H1 (cell line): ENCODE results near the gene LPAR4. TPM values are rescaled to one million over a fixed set of nuclear protein-coding genes. Genes with fewer than 3 reads are reported as not detected.

Experiments used
- CTCF ChIA-PET: fragments of 300-600 bp; sonication (Branson Sonifier 250); formaldehyde crosslinking; loops from one replicate; lab custom pipeline; 2021; ENCODE audit not compliant: partially characterized antibody; lab: Charles Lee
- POLR2A ChIA-PET: fragments of 300-600 bp; sonication (Branson Sonifier 250); formaldehyde crosslinking; loops from one replicate; lab custom pipeline; 2021; ENCODE audit warnings: inconsistent platforms; ENCODE audit not compliant: partially characterized antibody; lab: Charles Lee
- DNase-seq, 2 experiments: peaks; one replicate each; pipeline versions ENCODE4 v3.0.0 to v3.0.0-alpha.2; 2010 to 2022; ENCODE audit warnings: low spot score in 2 of 2, low read depth in 1 of 2, mixed read lengths in 1 of 2
- FAIRE-seq: peaks from 2 replicates; lab custom pipeline; 2011; peaks lifted over from hg19 to GRCh38; lab: Jason Lieb, UNC
- H2AFZ ChIP-seq: 2 replicates; pipeline ENCODE4 v1.8.1; 2012; ENCODE audit warnings: low read length, inconsistent platforms
- H2AK5ac ChIP-seq: 2 replicates; pipeline ENCODE4 v1.6.1; 2013; ENCODE audit warnings: low read depth, low read length
- H2BK120ac ChIP-seq: replicated peaks from 2 replicates; pipeline ENCODE3; 2013; ENCODE audit warnings: low read depth, low read length, inconsistent platforms
- H2BK12ac ChIP-seq: 2 replicates; pipeline ENCODE4 v1.6.1; 2013; ENCODE audit warnings: low read depth, low read length
- H2BK15ac ChIP-seq: 2 replicates; pipeline ENCODE4 v1.6.1; 2013; ENCODE audit warnings: low read length
- H2BK20ac ChIP-seq: 2 replicates; pipeline ENCODE4 v1.6.1; 2013; ENCODE audit warnings: low read length
- H2BK5ac ChIP-seq: 2 replicates; pipeline ENCODE4 v1.6.1; 2013; ENCODE audit warnings: low read depth, low read length
- H3K14ac ChIP-seq: 2 replicates; pipeline ENCODE4 v1.6.1; 2013; ENCODE audit warnings: inconsistent platforms; ENCODE audit not compliant: insufficient read length
- H3K18ac ChIP-seq: 2 replicates; pipeline ENCODE4 v1.6.1; 2013; ENCODE audit warnings: low read length; ENCODE audit errors: extremely low read depth
- H3K23ac ChIP-seq: 2 replicates; pipeline ENCODE4 v1.6.1; 2013; ENCODE audit warnings: inconsistent platforms; ENCODE audit not compliant: insufficient read length
- H3K23me2 ChIP-seq: 2 replicates; pipeline ENCODE4 v1.6.1; 2013; ENCODE audit warnings: low read depth, low read length
- H3K27ac ChIP-seq: 2 replicates; pipeline ENCODE4 v1.6.1; 2011; ENCODE audit warnings: low read depth, low read length, inconsistent platforms
- H3K27me3 ChIP-seq, 4 experiments: replicated peaks in 1 of 4; 1 replicate in 1 of 4; 2 replicates in 3 of 4; pipeline versions ENCODE4 v1.6.1 to v1.8.1; 2011 to 2013; ENCODE audit warnings: low read length in 3 of 4, mild to moderate bottlenecking in 3 of 4, inconsistent platforms in 2 of 4, mixed read lengths in 2 of 4, moderate library complexity in 1 of 4; ENCODE audit not compliant: control insufficient read depth in 3 of 4, insufficient read depth in 3 of 4; ENCODE audit errors: extremely low read depth in 1 of 4
- H3K36me3 ChIP-seq, 4 experiments: 2 replicates each; pipeline versions ENCODE4 v1.6.1 to v1.8.1; 2011 to 2013; ENCODE audit warnings: mild to moderate bottlenecking in 4 of 4, low read length in 3 of 4, moderate library complexity in 2 of 4, control low read depth in 1 of 4, inconsistent platforms in 1 of 4; ENCODE audit not compliant: insufficient read depth in 4 of 4, control insufficient read depth in 2 of 4
- H3K4ac ChIP-seq: replicated peaks from 2 replicates; pipeline ENCODE3; 2013; ENCODE audit warnings: low read length, low read depth, mixed read lengths, inconsistent platforms; ENCODE audit not compliant: insufficient read length
- H3K4me1 ChIP-seq, 4 experiments: replicated peaks in 1 of 4; 1 replicate in 1 of 4; 2 replicates in 3 of 4; pipeline versions ENCODE4 v1.6.1 to v1.8.1; 2011 to 2013; ENCODE audit warnings: low read length in 3 of 4, inconsistent platforms in 2 of 4, mixed read lengths in 1 of 4; ENCODE audit not compliant: insufficient read depth in 4 of 4, control insufficient read depth in 3 of 4
- H3K4me2 ChIP-seq, 2 experiments: 2 replicates each; pipeline versions ENCODE4 v1.6.1 to v1.8.1; 2011 to 2013; ENCODE audit warnings: low read depth in 2 of 2, low read length in 2 of 2, control low read depth in 1 of 2, inconsistent platforms in 1 of 2, mild to moderate bottlenecking in 1 of 2; ENCODE audit not compliant: insufficient read depth in 1 of 2
- H3K4me3 ChIP-seq, 4 experiments: fragments of 200-600, 300-600 bp in 1 of 4; sonication (generic), shearing (Covaris generic), sonication (Bioruptor Twin) in 1 of 4; 2 replicates each; pipeline versions ENCODE4 v1.5.1 to v1.8.1; 2011 to 2016; ENCODE audit warnings: low read length in 4 of 4, low read depth in 3 of 4, control low read depth in 2 of 4, inconsistent platforms in 2 of 4, mild to moderate bottlenecking in 2 of 4, mixed read lengths in 1 of 4, moderate library complexity in 1 of 4; ENCODE audit not compliant: insufficient read depth in 2 of 4; ENCODE audit errors: extremely low read depth in 1 of 4
- H3K56ac ChIP-seq: replicated peaks from 2 replicates; pipeline ENCODE3; 2013; ENCODE audit warnings: low read depth, mild to moderate bottlenecking, mixed read lengths, low read length, inconsistent platforms; ENCODE audit not compliant: insufficient read length
- H3K79me1 ChIP-seq: 2 replicates; pipeline ENCODE4 v1.6.1; 2013; ENCODE audit warnings: low read depth, low read length, control low read depth
- H3K79me2 ChIP-seq, 2 experiments: 2 replicates each; pipeline versions ENCODE4 v1.6.1 to v1.8.1; 2012 to 2013; ENCODE audit warnings: low read length in 2 of 2, mild to moderate bottlenecking in 2 of 2, inconsistent platforms in 1 of 2; ENCODE audit not compliant: insufficient read depth in 2 of 2, control insufficient read depth in 1 of 2
- H3K9ac ChIP-seq, 4 experiments: replicated peaks in 1 of 4; 1 replicate in 1 of 4; 2 replicates in 3 of 4; pipeline versions ENCODE4 v1.6.1 to v1.8.1; 2011 to 2013; ENCODE audit warnings: low read depth in 3 of 4, low read length in 3 of 4, control low read depth in 2 of 4, mild to moderate bottlenecking in 2 of 4, moderate library complexity in 2 of 4, inconsistent platforms in 1 of 4; ENCODE audit errors: extremely low read depth in 1 of 4
- H3K9me3 ChIP-seq, 2 experiments: 2 replicates each; pipeline versions ENCODE4 v1.6.1 to v1.8.1; 2012 to 2013; ENCODE audit warnings: mild to moderate bottlenecking in 2 of 2, moderate library complexity in 2 of 2, control low read depth in 1 of 2, inconsistent platforms in 1 of 2, low read depth in 1 of 2, low read length in 1 of 2, mixed read lengths in 1 of 2; ENCODE audit not compliant: insufficient read depth in 2 of 2
- H4K20me1 ChIP-seq, 2 experiments: replicated peaks in 1 of 2; 2 replicates each; pipeline versions ENCODE3 to v1.8.1; 2011 to 2013; ENCODE audit warnings: inconsistent platforms in 2 of 2, low read length in 2 of 2, mild to moderate bottlenecking in 1 of 2; ENCODE audit not compliant: insufficient read depth in 2 of 2, control insufficient read depth in 1 of 2
- H4K5ac ChIP-seq: 2 replicates; pipeline ENCODE4 v1.6.1; 2013; ENCODE audit warnings: low read length, low read depth, mixed read lengths, inconsistent platforms; ENCODE audit not compliant: insufficient read length
- H4K8ac ChIP-seq: 2 replicates; pipeline ENCODE4 v1.8.0; 2013; ENCODE audit warnings: mild to moderate bottlenecking, moderate library complexity, low read length, inconsistent platforms; ENCODE audit not compliant: insufficient read depth; ENCODE audit errors: extremely low read depth
- H4K91ac ChIP-seq: replicated peaks from 2 replicates; pipeline ENCODE3; 2013; ENCODE audit warnings: low read length, mixed read lengths, inconsistent platforms; ENCODE audit not compliant: insufficient read length
- ATF3 ChIP-seq: IDR thresholded peaks from 2 replicates; pipeline ENCODE4 v1.6.1; 2011; ENCODE audit warnings: low read depth, mild to moderate bottlenecking, low read length; ENCODE audit not compliant: insufficient read depth
- BACH1 ChIP-seq: IDR thresholded peaks from 2 replicates; pipeline ENCODE4 v1.6.1; 2012; ENCODE audit warnings: low read length, improper control_type of control experiment
- BCL11A ChIP-seq, 2 experiments: IDR thresholded peaks; one replicate each; pipeline ENCODE4 v1.6.1; 2011; ENCODE audit warnings: low read depth in 2 of 2, low read length in 2 of 2, mild to moderate bottlenecking in 2 of 2
- JUN ChIP-seq: IDR thresholded peaks from 2 replicates; pipeline ENCODE4 v1.6.1; 2011; ENCODE audit warnings: low read depth, mild to moderate bottlenecking, improper control_type of control experiment, low read length
- KDM4A ChIP-seq: IDR thresholded peaks from one replicate; pipeline ENCODE4 v1.7.1; 2012; ENCODE audit warnings: low read depth, mild to moderate bottlenecking, moderate library complexity, low read length, inconsistent platforms; ENCODE audit not compliant: severe bottlenecking
- MAFK ChIP-seq: IDR thresholded peaks from 2 replicates; pipeline ENCODE4 v1.6.1; 2012; ENCODE audit warnings: low read depth, mild to moderate bottlenecking, improper control_type of control experiment, low read length
- PHF8 ChIP-seq: fragments of 200-600 bp; sonication (generic); conservative IDR thresholded peaks from 2 replicates; pipeline ENCODE4 v1.7.1; 2012; ENCODE audit warnings: low read depth, mild to moderate bottlenecking, inconsistent platforms, low read length, moderate library complexity
- RBBP5 ChIP-seq: IDR thresholded peaks from 2 replicates; pipeline ENCODE4 v1.7.1; 2012; ENCODE audit warnings: low read depth, mild to moderate bottlenecking, inconsistent platforms, low read length, moderate library complexity, borderline replicate concordance
- RFX5 ChIP-seq: IDR thresholded peaks from 2 replicates; pipeline ENCODE4 v1.6.1; 2011; ENCODE audit warnings: low read depth, low read length, improper control_type of control experiment, borderline replicate concordance
- SIRT6 ChIP-seq: IDR thresholded peaks from one replicate; pipeline ENCODE4 v1.7.1; 2012; ENCODE audit warnings: low read length, inconsistent platforms
- SP2 ChIP-seq: IDR thresholded peaks from 2 replicates; pipeline ENCODE4 v1.6.1; 2012; ENCODE audit warnings: mild to moderate bottlenecking, low read length, inconsistent platforms
- TCF12 ChIP-seq: IDR thresholded peaks from 2 replicates; pipeline ENCODE4 v1.6.1; 2011; ENCODE audit warnings: low read depth, mild to moderate bottlenecking, low read length
- ZNF274 ChIP-seq: IDR thresholded peaks from 2 replicates; pipeline ENCODE4 v1.7.0; 2012; ENCODE audit warnings: low read length, borderline replicate concordance; ENCODE audit errors: extremely low read depth
- WGBS, 2 experiments: shearing (Covaris generic) in 1 of 2; methylation state at CpG; one replicate each; pipeline versions ENCODE4 v1.1.6 to v1.1.7; 2013 to 2015; ENCODE audit warnings: low lambda C conversion rate in 2 of 2, mixed read lengths in 2 of 2, inconsistent platforms in 1 of 2, low coverage in 1 of 2, missing lambda C conversion rate in 1 of 2; ENCODE audit not compliant: insufficient replicate concordance in 2 of 2, insufficient coverage in 1 of 2, insufficient read length in 1 of 2; ENCODE audit errors: extremely low coverage in 1 of 2, missing lambda C conversion rate in 1 of 2; 5-methylcytosine and 5-hydroxymethylcytosine counted together
- polyA plus RNA-seq, 7 experiments: library from polyadenylated mRNA; depleted of rRNA in 3 of 7; stranded (reverse) in 5 of 7; unstranded in 2 of 7; fragments of >200 nt in 5 of 7; fragments of 200-250 nt in 2 of 7; gene quantifications; 1 replicate in 5 of 7; 2 replicates in 1 of 7; 4 replicates in 1 of 7; pipeline versions ENCODE4 v1.2.1 to v1.2.3, GENCODE V29; 2011 to 2013; ENCODE audit warnings: missing spikeins in 2 of 7, mixed read lengths in 2 of 7
- total RNA-seq: library from RNA; stranded (reverse); fragmentation: NEBNext Ultra II Directional; extraction: Animal tissue kit (Norgen Biotek cat#: 25700); gene quantifications from 2 replicates; pipeline ENCODE4 v1.2.1, GENCODE V29; 2021
- TF ChIP-seq, protein P1 (sequence below): IDR thresholded peaks from 2 replicates; pipeline ENCODE4 v1.6.1; 2011; ENCODE audit warnings: low read length, improper control_type of control experiment

Gene LPAR4
- total and polyA plus RNA-seq, 2 of the 8 experiments (the other 6 are each of a cell fraction or from before 2014, with no cell fraction given): 7.6 to 16.3 TPM

GRCh38 chrX:78754917-78755316, 7.4 kb downstream of the LPAR4 start:
- no peak overlapping the region for H2BK12ac ChIP-seq
- H3K56ac ChIP-seq: no peak overlapping the region
- no peak overlapping the region for H3K27ac ChIP-seq
- no peak overlapping the region for H3K4me2 ChIP-seq
- ChIA-PET CTCF (no interaction called here), POLR2A (no interaction called here)
- H3K36me3 ChIP-seq: peaks cover 0 to 6% (median 0%) of the 10 kb centered on the region in 4 experiments; a peak in 1 of 8 replicates
- H3K9ac ChIP-seq: no peak overlapping the region
- FAIRE-seq (no peak), DNase-seq (no peak)
- H4K5ac ChIP-seq: no peak overlapping the region
- no peak overlapping the region for H2BK120ac ChIP-seq
- no peak overlapping the region for H3K18ac ChIP-seq
- H3K79me2 ChIP-seq: no peaks in the 10 kb centered on the region; a peak in 1 of 4 replicates
- H2AFZ ChIP-seq: no peak overlapping the region
- H3K9me3 ChIP-seq: no peaks in the 10 kb centered on the region; a peak in 1 of 4 replicates
- no peak overlapping the region for H2BK20ac ChIP-seq
- no peaks in the 10 kb centered on the region for H4K20me1 ChIP-seq
- H2BK15ac ChIP-seq: no peak overlapping the region
- no peak overlapping the region for H3K23ac ChIP-seq
- no peak overlapping the region for H2BK5ac ChIP-seq
- no peak overlapping the region for H3K4me3 ChIP-seq
- no peak overlapping the region for H3K14ac ChIP-seq
- H3K4me1 ChIP-seq: no peaks in the 10 kb centered on the region
- no peaks in the 10 kb centered on the region for H3K79me1 ChIP-seq
- H2AK5ac ChIP-seq: no peak overlapping the region
- 96% methylated on average over 5 of the region's 5 CpGs; no CpG with 5 or more reads in 1 of the 2 experiments for WGBS, 2 experiments
- no peak overlapping the region for H4K8ac ChIP-seq
- no peaks in the 10 kb centered on the region for H3K23me2 ChIP-seq
- H4K91ac ChIP-seq: no peak overlapping the region
- H3K27me3 ChIP-seq: no peaks in the 10 kb centered on the region
- no peak overlapping the region for H3K4ac ChIP-seq
- TF ChIP-seq JUN: no peak
- no peak for TF ChIP-seq TCF12
- TF ChIP-seq RFX5: no peak
- TF ChIP-seq, protein P1, sequence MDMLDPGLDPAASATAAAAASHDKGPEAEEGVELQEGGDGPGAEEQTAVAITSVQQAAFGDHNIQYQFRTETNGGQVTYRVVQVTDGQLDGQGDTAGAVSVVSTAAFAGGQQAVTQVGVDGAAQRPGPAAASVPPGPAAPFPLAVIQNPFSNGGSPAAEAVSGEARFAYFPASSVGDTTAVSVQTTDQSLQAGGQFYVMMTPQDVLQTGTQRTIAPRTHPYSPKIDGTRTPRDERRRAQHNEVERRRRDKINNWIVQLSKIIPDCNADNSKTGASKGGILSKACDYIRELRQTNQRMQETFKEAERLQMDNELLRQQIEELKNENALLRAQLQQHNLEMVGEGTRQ: no peak
- no peak for TF ChIP-seq PHF8
- no peak for TF ChIP-seq SP2
- no peak for TF ChIP-seq KDM4A
- no peak for TF ChIP-seq ZNF274
- TF ChIP-seq RBBP5: no peak
- TF ChIP-seq BACH1: no peak
- no peak for TF ChIP-seq SIRT6
- TF ChIP-seq BCL11A (IDR thresholded peaks at IDR 0.05; ENCODE audit: low read depth in 2 of 2, low read length in 2 of 2): no peak
- TF ChIP-seq MAFK: no peak
- no peak for TF ChIP-seq ATF3
